ENCODE results near the gene SARDH.

- no peak for TF ChIP-seq CTCF (IDR thresholded peaks at IDR 0.05)
- no peak for TF ChIP-seq POLR2A (IDR thresholded peaks at IDR 0.05)
Observed at GRCh38 chr9:133667759-133668450, 70.2 kb downstream of the SARDH start.

Measured in right lobe of liver (tissue), 4 donors.